Naive thymus-derived CD4-positive, alpha-beta T cell (primary cell): ENCODE data around the gene ABCG1. TPM values are rescaled to one million over a fixed set of nuclear protein-coding genes. Genes with fewer than 3 reads are reported as not detected.

ENCODE experiments used
- ATAC-seq: fragments of 150-1000 bp; cut with Tn5 transposase; 2 replicates; pipeline ENCODE4 v1.10.0; 2021; ENCODE audit warnings: mild to moderate bottlenecking, moderate library complexity
- CTCF ChIA-PET: fragments of 350-600 bp; sonication (Branson Sonifier 250); formaldehyde crosslinking; loops from one replicate; lab custom pipeline; 2021; ENCODE audit warnings: antibody characterized with exemption; lab: Charles Lee
- POLR2A ChIA-PET: fragments of 350-600 bp; sonication (Branson Sonifier 250); formaldehyde crosslinking; loops from one replicate; lab custom pipeline; 2021; ENCODE audit warnings: antibody characterized with exemption, inconsistent platforms; lab: Charles Lee
- DNase-seq, 9 donors: peaks; one replicate each; pipeline versions ENCODE4 v3.0.0 to v3.0.0-alpha.2; 2020 to 2022; ENCODE audit warnings: mixed read lengths in 1 of 9
- H3K27ac ChIP-seq: one replicate; pipeline ENCODE4 v1.7.0; 2013; ENCODE audit warnings: mild to moderate bottlenecking, low read depth, low read length, moderate library complexity
- H3K27me3 ChIP-seq, 2 donors: one replicate each; pipeline ENCODE4 v1.7.0; 2013; ENCODE audit warnings: low read length in 2 of 2, mild to moderate bottlenecking in 2 of 2, moderate library complexity in 2 of 2; ENCODE audit not compliant: control insufficient read depth in 2 of 2, insufficient read depth in 2 of 2
- H3K36me3 ChIP-seq, 3 experiments: 1 replicate in 2 of 3; 2 replicates in 1 of 3; pipeline ENCODE4 v1.7.0; 2013; ENCODE audit warnings: low read length in 3 of 3, mild to moderate bottlenecking in 3 of 3, moderate library complexity in 1 of 3; ENCODE audit not compliant: insufficient read depth in 3 of 3, control insufficient read depth in 2 of 3
- H3K4me1 ChIP-seq, 2 donors: one replicate each; pipeline ENCODE4 v1.7.0; 2013; ENCODE audit warnings: low read length in 2 of 2, mild to moderate bottlenecking in 2 of 2, moderate library complexity in 1 of 2; ENCODE audit not compliant: control insufficient read depth in 2 of 2, insufficient read depth in 2 of 2
- H3K4me3 ChIP-seq: 2 replicates; pipeline ENCODE4 v1.7.0; 2013; ENCODE audit warnings: mild to moderate bottlenecking, low read length
- H3K9me3 ChIP-seq, 3 experiments: 1 replicate in 2 of 3; 2 replicates in 1 of 3; pipeline ENCODE4 v1.7.0; 2013; ENCODE audit warnings: low read length in 3 of 3; ENCODE audit not compliant: control insufficient read depth in 2 of 3
- H3K27ac Mint-ChIP-seq, 9 donors: one replicate each; pipeline ENCODE4 v1.8.0; 2020 to 2022; ENCODE audit warnings: mixed read lengths in 9 of 9, mild to moderate bottlenecking in 8 of 9, moderate library complexity in 5 of 9, inconsistent platforms in 2 of 9
- H3K27me3 Mint-ChIP-seq, 5 donors: one replicate each; pipeline ENCODE4 v1.8.0; 2021 to 2022; ENCODE audit warnings: mixed read lengths in 5 of 5, mild to moderate bottlenecking in 1 of 5
- H3K36me3 Mint-ChIP-seq, 5 donors: one replicate each; pipeline ENCODE4 v1.8.0; 2020 to 2022; ENCODE audit warnings: mixed read lengths in 5 of 5, mild to moderate bottlenecking in 3 of 5, inconsistent platforms in 1 of 5
- H3K4me1 Mint-ChIP-seq, 7 donors: one replicate each; pipeline ENCODE4 v1.8.0; 2020 to 2022; ENCODE audit warnings: mixed read lengths in 7 of 7, mild to moderate bottlenecking in 3 of 7, inconsistent platforms in 1 of 7
- H3K4me3 Mint-ChIP-seq, 10 donors: one replicate each; pipeline ENCODE4 v1.8.0; 2020 to 2022; ENCODE audit warnings: mild to moderate bottlenecking in 10 of 10, mixed read lengths in 10 of 10, moderate library complexity in 6 of 10, inconsistent platforms in 2 of 10
- H3K9me3 Mint-ChIP-seq, 11 donors: one replicate each; pipeline ENCODE4 v1.8.0; 2020 to 2022; ENCODE audit warnings: mixed read lengths in 11 of 11, mild to moderate bottlenecking in 4 of 11, inconsistent platforms in 1 of 11, moderate library complexity in 1 of 11
- intact Hi-C, 2 donors: fragments of 100-400 bp; cut with micrococcal nuclease; formaldehyde crosslinking; loops; one replicate each; pipeline ENCODE4 v1.15.1; 2023
- polyA plus RNA-seq, 2 donors: library from polyadenylated mRNA; unstranded; fragments of 300-500 nt; fragmentation: Illumina TruSeq; gene quantifications; one replicate each; pipeline ENCODE4 v1.2.3, GENCODE V29; 2021
- total RNA-seq, 6 experiments: library from RNA in 5 of 6; stranded (reverse) in 5 of 6; gene quantifications; 1 replicate in 5 of 6; 2 replicates in 1 of 6; pipeline ENCODE4 v1.2.3 and lab custom pipeline; 2021 to 2026

Gene ABCG1
- total and polyA plus RNA-seq, 7 experiments from 2014 or later: 0.67 to 49.7 (median 17.0) TPM

- CTCF ChIA-PET: interaction anchor here (1.1 to 4.7 kb wide), 4 partner anchors 8 to 69 kb away, joined by 3 to 22 read pairs (median 4); no protein-coding TSS in a partner anchor
- no peak overlapping the region for H3K4me3 ChIP-seq
- peak overlapping the region in 6 of 9 donors; percentile 39 to 66 (median 47) for H3K27ac Mint-ChIP-seq
- peak overlapping the region in 3 of 10 donors; percentile 36 to 59 (median 50) for H3K4me3 Mint-ChIP-seq
- peaks cover 53 to 94% (median 75%) of the 10 kb centered on the region in 7 donors for H3K4me1 Mint-ChIP-seq
- POLR2A ChIA-PET: interaction anchor here (3.0 to 8.2 kb wide), 2 partner anchors 10 to 29 kb away, joined by 16 to 54 read pairs; partner anchors contain the start of gene ABCG1
- H3K36me3 Mint-ChIP-seq: peaks cover 0 to 19% (median 4%) of the 10 kb centered on the region in 5 donors
- no peaks in the 10 kb centered on the region for H3K9me3 ChIP-seq
- peaks cover 0 to 13% (median 9%) of the 10 kb centered on the region in 11 donors for H3K9me3 Mint-ChIP-seq
- peaks cover 80 to 81% of the 10 kb centered on the region in 2 donors for H3K4me1 ChIP-seq
- intact Hi-C loops: no loop called here
- ATAC-seq (no peak), DNase-seq (no peak)
- no peaks in the 10 kb centered on the region for H3K27me3 ChIP-seq
- H3K27me3 Mint-ChIP-seq: peaks cover 0 to 10% (median 0%) of the 10 kb centered on the region in 5 donors
- no peak overlapping the region for H3K27ac ChIP-seq
- H3K36me3 ChIP-seq: no peaks in the 10 kb centered on the region
Observed at GRCh38 chr21:42190486-42190863, 28.5 kb upstream of the ABCG1 start.

DNA sequence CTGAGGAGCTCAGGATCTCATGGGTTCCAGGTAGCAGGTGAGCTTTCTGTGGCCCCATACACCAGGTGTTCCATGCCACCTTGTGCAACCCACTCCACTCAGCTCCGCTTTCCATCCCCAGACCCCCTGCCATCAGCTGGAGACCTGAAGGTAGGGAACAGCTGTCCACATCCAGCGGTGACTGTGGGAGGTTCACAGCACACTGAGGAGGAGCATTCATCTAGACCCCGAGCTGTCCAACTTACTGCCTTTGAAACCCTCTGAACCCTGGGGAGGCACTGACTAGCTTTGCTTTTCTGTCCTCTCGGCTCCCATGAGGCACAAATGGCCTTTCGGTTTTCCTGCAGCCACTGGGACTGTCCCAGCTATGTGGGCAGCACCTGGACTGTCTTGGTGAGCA lies 27.9 kb upstream of the ABCG1 start:
- DNase-seq (no peak), ATAC-seq (no peak)
- H3K27me3 Mint-ChIP-seq: peaks cover 0 to 10% (median 0%) of the 10 kb centered on the region in 5 donors
- H3K4me3 Mint-ChIP-seq: peak overlapping the region in 3 of 10 donors; percentile 9 to 53 (median 53)
- peaks cover 58 to 91% (median 71%) of the 10 kb centered on the region in 7 donors for H3K4me1 Mint-ChIP-seq
- CTCF ChIA-PET: interaction anchor here (1.1 to 4.7 kb wide), 3 partner anchors 27 to 68 kb away, joined by 3 to 22 read pairs (median 4); no protein-coding TSS in a partner anchor
- peaks cover 0 to 7% (median 4%) of the 10 kb centered on the region in 11 donors for H3K9me3 Mint-ChIP-seq
- no peak overlapping the region for H3K4me3 ChIP-seq
- H3K27ac ChIP-seq: no peak overlapping the region
- intact Hi-C loops: no loop called here
- no peaks in the 10 kb centered on the region for H3K36me3 ChIP-seq
- peaks cover 75% of the 10 kb centered on the region in 2 donors for H3K4me1 ChIP-seq
- no peaks in the 10 kb centered on the region for H3K27me3 ChIP-seq
- H3K27ac Mint-ChIP-seq: peak overlapping the region in 2 of 9 donors; percentile 1 to 90
- H3K9me3 ChIP-seq: no peaks in the 10 kb centered on the region
- H3K36me3 Mint-ChIP-seq: peaks cover 0 to 16% (median 3%) of the 10 kb centered on the region in 5 donors
- POLR2A ChIA-PET: interaction anchor here (0.6 to 8.2 kb wide), 3 partner anchors 9 to 52 kb away, joined by 3 to 54 read pairs (median 3); no protein-coding TSS in a partner anchor

GRCh38 chr21:42191696-42192595 lies 27.0 kb upstream of the ABCG1 start:
- H3K27me3 ChIP-seq: no peaks in the 10 kb centered on the region
- ChIA-PET CTCF (interaction anchor here (1.4 to 4.7 kb wide), 3 partner anchors 28 to 67 kb away, joined by 3 to 22 read pairs (median 4); no protein-coding TSS in a partner anchor), POLR2A (interaction anchor here (0.6 to 8.2 kb wide), 6 partner anchors 8 to 190 kb away, joined by 3 to 54 read pairs (median 3); no protein-coding TSS in a partner anchor)
- peaks cover 66% of the 10 kb centered on the region in 2 donors for H3K4me1 ChIP-seq
- H3K4me1 Mint-ChIP-seq: peaks cover 58 to 90% (median 73%) of the 10 kb centered on the region in 7 donors
- H3K4me3 Mint-ChIP-seq: peak overlapping the region in 8 of 10 donors; percentile 4 to 66 (median 44)
- H3K9me3 ChIP-seq: no peaks in the 10 kb centered on the region
- no peak overlapping the region for H3K4me3 ChIP-seq
- peak overlapping the region in 7 of 9 donors; percentile 1 to 90 (median 74) for H3K27ac Mint-ChIP-seq
- ATAC-seq (no peak), DNase-seq (no peak)
- H3K36me3 ChIP-seq: no peaks in the 10 kb centered on the region
- no peak overlapping the region for H3K27ac ChIP-seq
- peaks cover 0 to 2% (median 0%) of the 10 kb centered on the region in 11 donors for H3K9me3 Mint-ChIP-seq
- intact Hi-C loops: no loop called here
- peaks cover 0 to 8% (median 0%) of the 10 kb centered on the region in 5 donors for H3K36me3 Mint-ChIP-seq
- H3K27me3 Mint-ChIP-seq: peaks cover 0 to 10% (median 0%) of the 10 kb centered on the region in 5 donors

- peak overlapping the region; percentile 71 to 90 (median 79) for H3K27ac Mint-ChIP-seq
- no peaks in the 10 kb centered on the region for H3K27me3 ChIP-seq
- DNase-seq (peak in 8 of 9 donors; percentile 40 to 73 (median 48)), ATAC-seq (peak; percentile 45)
- H3K4me3 Mint-ChIP-seq: peak overlapping the region; percentile 26 to 78 (median 54)
- H3K4me1 Mint-ChIP-seq: peaks cover 54 to 90% (median 77%) of the 10 kb centered on the region in 7 donors
- no peaks in the 10 kb centered on the region for H3K9me3 ChIP-seq
- peaks cover 0 to 10% (median 0%) of the 10 kb centered on the region in 5 donors for H3K27me3 Mint-ChIP-seq
- ChIA-PET CTCF (interaction anchor here (0.8 to 1.4 kb wide), 2 partner anchors 48 to 66 kb away, joined by 3 to 5 read pairs; no protein-coding TSS in a partner anchor), POLR2A (interaction anchor here (1.1 to 1.4 kb wide), 5 partner anchors 27 to 45 kb away, joined by 3 to 6 read pairs (median 4); no protein-coding TSS in a partner anchor)
- no peaks in the 10 kb centered on the region for H3K36me3 ChIP-seq
- peaks cover 55 to 56% of the 10 kb centered on the region in 2 donors for H3K4me1 ChIP-seq
- peaks cover 0 to 5% (median 3%) of the 10 kb centered on the region in 5 donors for H3K36me3 Mint-ChIP-seq
- intact Hi-C loops: loop anchor here in 1 of 2 donors (1.0 kb wide), 1 partner anchor 40 kb away; no protein-coding TSS in a partner anchor
- no peak overlapping the region for H3K27ac ChIP-seq
- H3K4me3 ChIP-seq: no peak overlapping the region
- H3K9me3 Mint-ChIP-seq: no peaks in the 10 kb centered on the region
Observed at GRCh38 chr21:42193131-42193671, 25.7 kb upstream of the ABCG1 start.

- no peaks in the 10 kb centered on the region for H3K9me3 Mint-ChIP-seq
- peaks cover 0 to 5% (median 3%) of the 10 kb centered on the region in 5 donors for H3K36me3 Mint-ChIP-seq
- no peaks in the 10 kb centered on the region for H3K9me3 ChIP-seq
- H3K4me1 ChIP-seq: peaks cover 57 to 58% of the 10 kb centered on the region in 2 donors
- POLR2A ChIA-PET: interaction anchor here (1.1 to 1.4 kb wide), 3 partner anchors 27 to 44 kb away, joined by 4 to 6 read pairs (median 5); no protein-coding TSS in a partner anchor
- H3K27ac ChIP-seq: no peak overlapping the region
- intact Hi-C loops: loop anchor here in 1 of 2 donors (1.0 kb wide), 1 partner anchor 40 kb away; no protein-coding TSS in a partner anchor
- H3K36me3 ChIP-seq: no peaks in the 10 kb centered on the region
- H3K4me3 ChIP-seq: no peak overlapping the region
- ATAC-seq (no peak), DNase-seq (no peak)
- no peaks in the 10 kb centered on the region for H3K27me3 ChIP-seq
- peaks cover 0 to 10% (median 0%) of the 10 kb centered on the region in 5 donors for H3K27me3 Mint-ChIP-seq
- H3K4me1 Mint-ChIP-seq: peaks cover 54 to 91% (median 79%) of the 10 kb centered on the region in 7 donors
- peak overlapping the region in 4 of 10 donors; percentile 5 to 68 (median 54) for H3K4me3 Mint-ChIP-seq
- CTCF ChIA-PET: interaction anchor here (0.8 to 1.4 kb wide), 2 partner anchors 48 to 65 kb away, joined by 3 to 5 read pairs; no protein-coding TSS in a partner anchor
- H3K27ac Mint-ChIP-seq: peak overlapping the region in 8 of 9 donors; percentile 47 to 90 (median 76)
Observed at GRCh38 chr21:42193721-42194120, 25.2 kb upstream of the ABCG1 start.
